Erythroblast (primary cell): Measurements from ENCODE around the gene PTPRN2.

ENCODE experiments used
- GATA1 ChIP-seq: IDR thresholded peaks from 2 replicates; pipeline ENCODE4 v1.6.1; 2011; ENCODE audit warnings: low read depth, mild to moderate bottlenecking, control low read depth, low read length, moderate library complexity
- POLR2A ChIP-seq: IDR thresholded peaks from 2 replicates; pipeline ENCODE4 v1.6.1; 2011; ENCODE audit warnings: mild to moderate bottlenecking, low read length

DNA sequence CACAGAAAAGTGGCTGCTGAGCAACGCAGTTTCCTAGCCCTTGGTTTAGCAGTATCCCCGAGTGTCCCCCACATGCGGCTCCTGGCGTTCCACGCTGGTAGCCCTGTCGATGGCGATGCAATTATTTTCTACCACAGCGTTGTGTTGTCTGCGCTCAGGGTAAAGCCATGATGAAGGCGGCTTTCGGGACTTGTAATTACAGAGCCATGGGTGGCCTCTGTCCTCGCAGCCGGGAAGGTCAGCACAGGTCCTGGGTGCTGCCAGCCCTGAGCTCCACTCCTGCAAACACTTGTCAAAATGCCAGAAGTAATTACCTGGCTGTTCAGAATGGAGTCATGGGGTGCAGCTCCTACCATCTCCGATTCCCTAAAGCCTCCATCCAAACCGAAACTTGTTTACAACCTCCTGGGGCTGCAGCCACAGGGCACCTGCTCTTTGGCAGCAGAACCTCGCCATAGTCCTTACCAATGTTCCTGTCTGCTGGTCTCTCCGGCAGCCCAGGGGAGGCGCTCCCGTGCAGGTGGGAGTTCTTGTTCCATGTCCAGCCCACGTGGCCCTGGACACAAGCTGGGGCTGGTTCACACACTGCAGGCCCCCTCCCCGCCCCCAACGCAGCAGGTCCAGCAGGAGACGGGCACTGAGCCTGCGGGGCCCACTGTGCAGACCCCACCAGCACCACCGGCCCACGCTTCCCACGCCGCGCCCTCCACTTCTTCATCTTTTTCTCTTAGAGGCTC is 512.6 kb downstream of the PTPRN2 start:
- TF ChIP-seq POLR2A, result no peak
- TF ChIP-seq GATA1, result no peak
